ENCODE results near the gene ERLEC1.
"Not testable (repeated sequence)": the region's sequence is repeated elsewhere in the genome, so short reads cannot be mapped to it uniquely, and the experiment has no call there.

The ERLEC1 gene

DNA sequence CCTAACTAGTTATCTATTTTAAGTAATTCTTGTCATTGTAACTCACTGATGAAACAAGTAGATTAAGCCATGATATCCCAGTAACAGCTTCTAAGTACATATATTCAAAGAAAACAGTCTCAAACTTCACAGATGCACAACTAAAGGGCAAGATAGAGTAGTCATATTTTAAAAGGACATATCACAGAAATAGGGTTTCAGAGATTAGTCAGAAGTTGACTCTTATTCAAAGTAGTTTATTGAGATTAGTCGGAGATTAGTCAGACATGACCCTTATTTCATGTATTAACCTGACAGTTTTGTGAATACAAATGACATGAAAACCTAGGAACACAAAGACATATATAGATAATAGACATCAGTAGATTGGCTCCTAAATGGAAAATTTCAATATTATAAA lies 35.1 kb upstream of the ERLEC1 start:
- no peak for TF ChIP-seq ZFX (IDR thresholded peaks at IDR 0.05; ENCODE audit: borderline replicate concordance)
- TF ChIP-seq CTCF (IDR thresholded peaks at IDR 0.05): no peak
- no peak overlapping the region for H3K27ac ChIP-seq

DNA sequence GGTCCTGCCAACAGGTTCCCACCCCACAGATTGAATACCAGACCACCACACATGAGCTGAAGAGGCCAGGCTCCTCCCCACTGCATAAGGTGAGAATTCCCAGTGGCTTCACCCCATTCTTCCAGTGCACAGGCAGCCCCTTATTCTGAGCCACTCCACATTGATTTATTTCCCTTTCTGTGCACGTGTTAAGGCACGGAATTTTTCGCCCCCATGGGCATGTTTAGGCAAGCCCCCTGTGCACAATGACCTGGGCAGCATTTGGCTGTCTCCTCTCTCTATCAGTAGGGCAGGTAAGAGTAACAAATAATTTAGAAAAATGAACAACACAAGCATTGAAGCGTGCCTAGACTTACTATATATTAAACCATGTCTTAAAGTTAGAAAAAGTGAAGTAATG lies 34.5 kb upstream of the ERLEC1 start:
- no peak for TF ChIP-seq ZFX (IDR thresholded peaks at IDR 0.05; ENCODE audit: borderline replicate concordance)
- no peak for TF ChIP-seq CTCF (IDR thresholded peaks at IDR 0.05)
- H3K27ac ChIP-seq: no peak overlapping the region

DNA sequence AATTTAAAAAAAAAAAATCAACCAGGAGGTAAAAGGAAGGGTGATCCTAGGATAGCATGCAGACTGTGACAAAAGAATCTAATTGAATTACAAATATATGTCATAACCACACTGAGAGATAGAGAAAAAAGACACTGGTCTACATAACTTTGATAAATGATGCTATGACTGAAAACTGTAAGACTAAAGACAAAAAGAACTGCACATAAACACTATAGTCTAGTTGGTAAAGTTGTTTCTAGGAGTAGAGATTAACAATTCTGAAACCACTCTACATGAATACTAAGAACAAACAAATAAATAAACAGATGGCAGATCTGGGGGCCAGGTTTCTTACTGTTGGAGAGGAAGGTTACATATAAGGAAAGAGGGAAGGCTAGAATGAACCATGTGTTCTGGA lies 33.8 kb upstream of the ERLEC1 start:
- no peak overlapping the region for H3K27ac ChIP-seq
- no peak for TF ChIP-seq ZFX (IDR thresholded peaks at IDR 0.05; ENCODE audit: borderline replicate concordance)
- TF ChIP-seq CTCF (IDR thresholded peaks at IDR 0.05): no peak

- TF ChIP-seq CTCF (IDR thresholded peaks at IDR 0.05) (no peak), ZFX (IDR thresholded peaks at IDR 0.05; ENCODE audit: borderline replicate concordance) (no peak)
Observed at GRCh38 chr2:53755121-53755520, 31.7 kb upstream of the ERLEC1 start.

GRCh38 chr2:53756644-53757043 lies 30.2 kb upstream of the ERLEC1 start:
- TF ChIP-seq ZFX (IDR thresholded peaks at IDR 0.05; ENCODE audit: borderline replicate concordance): no peak
- TF ChIP-seq CTCF (IDR thresholded peaks at IDR 0.05): no peak

More at GRCh38 chr2:53755121-53755520, 31.7 kb upstream of the ERLEC1 start:
- H3K27ac ChIP-seq: no peak overlapping the region

GRCh38 chr2:53757206-53757605 lies 29.6 kb upstream of the ERLEC1 start:
- H3K27ac ChIP-seq: not testable (repeated sequence)

More at GRCh38 chr2:53756644-53757043, 30.2 kb upstream of the ERLEC1 start:
- H3K27ac ChIP-seq: no peak overlapping the region

DNA sequence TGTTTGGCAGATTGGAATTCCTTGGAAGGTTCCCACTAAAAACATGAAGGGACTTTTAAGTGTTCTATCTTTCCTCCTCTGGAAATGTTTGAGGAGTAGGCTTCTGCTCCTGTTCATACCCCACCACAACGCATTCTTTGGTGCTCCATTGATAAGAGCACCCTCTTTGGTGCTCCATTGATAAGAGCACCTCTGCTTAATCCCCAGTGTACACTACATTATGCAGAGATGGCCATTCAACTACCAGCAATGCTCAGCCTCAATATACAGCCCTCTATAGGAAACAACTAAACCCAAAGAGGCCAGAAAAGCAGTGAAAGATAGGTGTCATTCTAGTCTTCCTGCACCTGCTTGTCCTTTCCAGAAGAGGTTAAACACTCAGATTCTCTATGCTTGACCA lies 21.1 kb upstream of the ERLEC1 start:
- H3K27ac ChIP-seq: no peak overlapping the region
- no peak for TF ChIP-seq ZFX (IDR thresholded peaks at IDR 0.05; ENCODE audit: borderline replicate concordance)
- TF ChIP-seq CTCF (IDR thresholded peaks at IDR 0.05): no peak

All from 22Rv1 (cell line).